Stomach smooth muscle (tissue), 2 donors: ENCODE results near the gene CHN1.

ENCODE experiments used
- H3K27ac ChIP-seq: one replicate; pipeline ENCODE4 v1.7.0; 2013; ENCODE audit warnings: mild to moderate bottlenecking, low read length, inconsistent platforms
- H3K27me3 ChIP-seq, 2 donors: one replicate each; pipeline ENCODE4 v1.7.0; 2013; ENCODE audit warnings: low read length in 2 of 2; ENCODE audit not compliant: insufficient read depth in 2 of 2, control insufficient read depth in 1 of 2
- H3K36me3 ChIP-seq, 2 donors: one replicate each; pipeline ENCODE4 v1.7.0; 2013; ENCODE audit warnings: low read length in 2 of 2; ENCODE audit not compliant: control insufficient read depth in 2 of 2, insufficient read depth in 2 of 2
- H3K4me1 ChIP-seq: one replicate; pipeline ENCODE4 v1.7.0; 2013; ENCODE audit warnings: low read length; ENCODE audit not compliant: control insufficient read depth, insufficient read depth
- H3K4me3 ChIP-seq, 2 donors: one replicate each; pipeline ENCODE4 v1.7.0; 2013; ENCODE audit warnings: low read length in 2 of 2
- H3K9ac ChIP-seq, 2 donors: one replicate each; pipeline ENCODE4 v1.7.0; 2013; ENCODE audit warnings: low read length in 2 of 2, mild to moderate bottlenecking in 1 of 2
- H3K9me3 ChIP-seq, 2 donors: one replicate each; pipeline ENCODE4 v1.7.0; 2013; ENCODE audit warnings: low read length in 2 of 2; ENCODE audit not compliant: control insufficient read depth in 2 of 2
- donor health status: healthy.
- donor health status: Pancreatic carcinoma.

CHN1 gene

DNA sequence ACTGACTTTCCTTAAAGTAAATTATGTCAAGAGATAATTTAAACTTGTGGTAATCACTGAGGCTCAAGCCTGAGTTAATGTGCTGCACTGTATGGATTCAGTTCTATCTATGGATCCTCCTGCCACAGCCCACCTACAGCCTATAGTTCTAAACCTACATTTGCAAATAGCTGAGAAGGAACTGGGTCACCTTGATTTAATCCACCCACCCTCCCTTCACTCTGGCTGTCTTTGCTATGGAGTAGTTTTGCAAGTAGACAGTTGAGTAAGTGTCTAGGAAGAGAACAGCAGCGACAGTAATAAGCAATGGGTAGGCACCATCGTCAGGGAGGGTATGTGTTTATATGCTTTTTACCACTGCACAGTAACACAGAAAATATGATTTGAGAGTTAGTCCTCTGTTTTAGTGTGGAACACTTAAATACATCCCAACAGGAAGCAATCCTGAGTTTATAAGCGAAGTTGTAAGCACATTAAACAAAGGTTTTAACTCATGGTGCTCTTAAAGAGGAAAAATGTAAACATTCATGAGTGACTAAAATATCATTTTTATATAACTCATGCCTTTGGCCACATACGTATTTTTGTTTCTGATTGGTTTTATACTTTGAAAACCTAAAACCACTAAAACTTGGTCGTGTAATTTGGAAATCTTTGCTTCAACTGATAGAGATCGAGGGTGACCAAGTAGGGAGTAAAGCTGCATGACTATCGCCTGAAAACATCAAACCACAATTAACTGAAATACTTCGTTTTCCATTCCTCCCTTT, 204.6 kb downstream of the CHN1 start:
- H3K9me3 ChIP-seq, result no peaks in the 10 kb centered on the region
- no peaks in the 10 kb centered on the region for H3K27me3 ChIP-seq
- H3K9ac ChIP-seq, result no peak overlapping the region
- no peaks in the 10 kb centered on the region for H3K4me1 ChIP-seq
- H3K27ac ChIP-seq, result no peak overlapping the region
- peaks cover 5 to 14% of the 10 kb centered on the region in 2 donors for H3K36me3 ChIP-seq
- no peak overlapping the region for H3K4me3 ChIP-seq

DNA sequence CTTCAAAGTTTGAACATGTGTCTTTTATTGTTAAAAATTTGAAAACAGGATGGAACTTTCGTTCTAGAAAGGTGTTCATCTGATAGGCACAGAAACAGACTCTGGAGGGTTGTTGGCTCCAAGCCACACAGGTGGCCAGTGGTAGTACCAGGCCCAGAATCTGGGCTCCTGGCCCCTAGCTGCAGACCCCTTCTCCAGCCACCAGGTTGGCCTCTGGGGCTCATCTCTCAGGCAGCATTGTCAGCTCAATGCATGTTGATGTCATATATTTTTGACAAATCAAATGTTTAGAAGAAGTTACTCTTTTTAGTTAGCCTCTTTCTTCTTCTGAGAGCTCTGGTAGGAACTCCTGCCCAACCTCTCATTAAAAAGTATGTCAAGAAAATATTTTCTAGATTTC, 206.4 kb downstream of the CHN1 start:
- no peaks in the 10 kb centered on the region for H3K4me1 ChIP-seq
- H3K4me3 ChIP-seq, result no peak overlapping the region
- no peak overlapping the region for H3K9ac ChIP-seq
- peaks cover 5 to 11% of the 10 kb centered on the region in 2 donors for H3K36me3 ChIP-seq
- no peaks in the 10 kb centered on the region for H3K27me3 ChIP-seq
- no peak overlapping the region for H3K27ac ChIP-seq
- H3K9me3 ChIP-seq, result no peaks in the 10 kb centered on the region

DNA sequence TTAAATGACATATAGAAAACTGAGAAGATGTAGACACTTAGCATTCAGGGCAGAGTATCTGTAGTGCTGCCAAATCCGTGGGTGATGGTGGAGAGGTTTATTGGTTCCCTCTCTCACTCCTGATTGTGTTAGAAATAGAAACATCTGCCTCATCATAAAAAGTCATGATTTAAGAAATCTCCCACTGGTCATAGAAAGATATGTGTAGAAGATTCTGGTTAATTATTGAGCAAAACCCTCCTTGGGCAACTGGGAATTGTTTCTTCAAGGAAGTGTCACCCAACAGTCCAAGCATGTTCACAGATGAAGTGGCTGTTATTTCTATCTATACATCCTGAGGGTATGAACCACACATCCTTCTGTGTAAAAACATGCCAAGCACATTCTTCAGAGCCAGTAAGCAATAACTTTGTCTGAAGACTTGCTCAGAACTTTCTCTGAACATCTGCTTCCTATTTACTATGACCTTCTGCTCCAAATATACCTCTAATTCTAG, 207.4 kb downstream of the CHN1 start:
- Histone ChIP-seq H3K36me3 (peaks cover 5 to 11% of the 10 kb centered on the region in 2 donors), H3K4me1 (no peaks in the 10 kb centered on the region), H3K27ac (no peak overlapping the region), H3K9me3 (no peaks in the 10 kb centered on the region), H3K9ac (no peak overlapping the region), H3K27me3 (no peaks in the 10 kb centered on the region), H3K4me3 (no peak overlapping the region)

DNA sequence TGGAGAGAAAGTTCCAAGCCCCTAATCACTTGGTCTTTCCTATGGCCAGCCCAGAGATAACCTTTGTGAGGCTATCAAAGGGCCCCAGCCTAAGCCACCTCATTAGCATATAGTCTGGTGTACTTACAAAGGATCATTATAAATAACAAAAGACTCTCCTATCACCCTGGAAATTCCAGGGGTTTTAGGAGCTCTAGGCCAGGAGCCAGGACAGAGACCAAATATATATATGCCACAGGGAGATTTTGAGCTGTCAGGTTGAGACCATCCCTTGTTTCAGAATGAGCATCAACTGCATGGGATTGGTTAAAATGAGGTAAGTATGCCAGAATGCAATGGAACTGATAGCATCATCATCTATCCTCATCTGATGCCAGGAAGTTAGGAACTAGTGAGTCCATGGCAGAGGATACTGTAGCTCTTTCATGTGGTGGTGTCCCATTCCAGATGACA, 208.8 kb downstream of the CHN1 start:
- Histone ChIP-seq H3K9ac (no peak overlapping the region), H3K27ac (no peak overlapping the region), H3K4me3 (no peak overlapping the region), H3K36me3 (peaks cover 5 to 11% of the 10 kb centered on the region in 2 donors), H3K27me3 (no peaks in the 10 kb centered on the region), H3K4me1 (no peaks in the 10 kb centered on the region), H3K9me3 (no peaks in the 10 kb centered on the region)

DNA sequence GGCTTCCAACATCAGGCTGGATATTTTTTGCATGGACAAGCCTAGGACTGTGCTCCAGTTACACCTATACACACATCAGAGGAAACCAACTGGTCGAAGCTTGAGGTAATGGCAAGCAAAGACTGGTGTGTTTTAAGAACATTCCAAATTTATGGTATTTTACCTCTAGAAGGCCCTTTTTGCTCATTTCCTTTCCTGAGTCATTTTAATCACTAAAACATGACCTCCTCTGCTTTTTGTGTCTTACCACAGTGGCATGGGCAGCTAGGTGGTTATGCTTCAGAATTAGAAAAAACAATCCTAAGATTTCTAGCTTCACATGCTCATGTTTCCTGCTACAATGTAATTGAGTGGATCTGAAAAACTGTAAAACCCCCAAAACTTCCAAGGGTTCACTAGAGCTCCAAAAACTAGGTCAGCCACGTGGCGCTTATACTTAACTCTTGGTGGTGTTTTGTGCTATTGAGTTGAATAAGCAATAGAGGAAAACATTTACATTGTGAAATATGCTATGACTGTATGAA, 210.3 kb downstream of the CHN1 start:
- Histone ChIP-seq H3K4me3 (no peak overlapping the region), H3K36me3 (peaks cover 4 to 5% of the 10 kb centered on the region in 2 donors), H3K4me1 (no peaks in the 10 kb centered on the region), H3K27ac (no peak overlapping the region), H3K9me3 (no peaks in the 10 kb centered on the region), H3K27me3 (no peaks in the 10 kb centered on the region), H3K9ac (no peak overlapping the region)

DNA sequence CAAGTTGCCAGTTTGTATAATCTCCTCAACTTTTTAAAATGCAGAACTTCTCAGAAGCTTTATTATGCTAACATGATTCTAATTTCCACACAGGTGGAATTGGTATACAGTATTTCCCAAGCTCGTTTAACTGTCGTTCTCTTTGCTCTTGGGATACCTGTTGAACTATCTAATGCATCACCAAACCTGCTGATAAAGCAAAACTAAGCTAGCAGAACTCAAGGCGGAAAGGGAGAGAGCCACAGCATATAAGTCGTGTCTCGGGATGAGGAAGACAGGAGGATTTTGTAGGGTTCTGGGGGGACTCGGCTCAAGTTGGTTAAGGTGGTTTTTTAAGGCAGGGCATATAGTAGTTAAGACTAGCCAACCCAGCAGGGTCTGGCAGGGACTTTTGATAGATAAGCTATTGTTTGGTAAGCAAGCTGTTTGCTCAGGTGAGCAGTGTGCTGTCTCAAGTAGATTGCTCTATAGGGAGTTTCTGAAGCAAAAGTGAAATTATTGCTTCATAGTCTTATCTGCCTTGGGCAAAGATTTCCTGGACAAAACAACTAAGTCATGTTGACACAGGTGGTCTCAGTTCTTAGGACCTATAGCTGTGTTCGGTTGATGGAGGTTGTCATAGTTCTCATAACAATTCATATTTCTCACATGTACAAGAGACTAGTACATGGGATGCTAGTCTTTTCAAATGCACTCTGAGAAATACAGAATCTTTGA, 212.7 kb downstream of the CHN1 start:
- Histone ChIP-seq H3K36me3 (no peaks in the 10 kb centered on the region), H3K4me1 (peaks cover 6% of the 10 kb centered on the region), H3K4me3 (no peak overlapping the region), H3K27ac (no peak overlapping the region), H3K9me3 (no peaks in the 10 kb centered on the region), H3K27me3 (no peaks in the 10 kb centered on the region), H3K9ac (no peak overlapping the region)

DNA sequence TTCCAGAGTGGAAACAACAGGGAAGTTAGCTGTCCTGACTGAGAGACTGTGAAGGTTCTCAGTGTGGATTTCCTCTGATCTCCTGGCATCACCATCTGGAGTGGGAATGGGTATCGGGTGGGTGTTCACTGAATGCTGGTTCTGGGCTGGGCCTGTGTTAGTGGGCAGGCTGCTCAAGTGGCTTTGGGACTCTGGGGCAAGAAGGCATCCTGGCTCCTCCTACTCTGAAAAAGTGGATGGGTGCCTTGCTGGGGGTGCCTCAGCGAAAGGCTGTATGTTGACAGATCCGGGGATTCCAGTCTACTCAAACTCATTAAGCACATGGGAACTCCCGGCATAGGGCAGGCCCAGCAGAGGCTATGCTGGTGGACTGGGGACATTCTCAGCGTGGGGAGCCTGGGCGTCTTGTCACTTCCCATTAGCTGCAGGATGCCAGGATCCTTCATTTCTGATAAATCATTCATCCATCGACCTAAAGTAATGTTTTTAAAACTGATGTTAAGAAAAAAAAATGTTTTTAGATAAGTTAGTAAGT, 213.4 kb downstream of the CHN1 start:
- Histone ChIP-seq H3K36me3 (no peaks in the 10 kb centered on the region), H3K27ac (no peak overlapping the region), H3K4me1 (peaks cover 7% of the 10 kb centered on the region), H3K27me3 (no peaks in the 10 kb centered on the region), H3K9ac (no peak overlapping the region), H3K9me3 (no peaks in the 10 kb centered on the region), H3K4me3 (no peak overlapping the region)

DNA sequence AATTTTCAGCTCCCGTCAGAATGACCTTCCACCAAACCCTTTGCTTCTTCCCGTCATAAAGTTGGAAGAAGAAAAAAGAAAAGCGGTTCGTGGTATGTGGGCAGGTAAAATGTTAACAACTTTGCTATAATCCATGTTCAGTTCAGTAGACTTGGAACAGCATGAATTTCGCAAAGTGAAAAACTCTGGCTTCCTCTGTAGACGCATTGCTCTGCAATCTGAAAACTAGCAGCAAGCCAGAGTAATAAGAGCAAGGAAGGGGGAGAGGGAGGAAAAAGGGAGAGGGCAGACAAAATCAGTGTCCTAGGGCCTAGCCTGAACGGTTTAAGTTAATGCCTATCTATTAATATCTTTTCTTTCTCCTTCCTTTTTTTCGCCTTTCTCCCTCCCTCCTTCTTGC, 214.2 kb downstream of the CHN1 start:
- Histone ChIP-seq H3K36me3 (no peaks in the 10 kb centered on the region), H3K27me3 (no peaks in the 10 kb centered on the region), H3K27ac (no peak overlapping the region), H3K4me3 (no peak overlapping the region), H3K4me1 (peaks cover 11% of the 10 kb centered on the region), H3K9ac (no peak overlapping the region), H3K9me3 (no peaks in the 10 kb centered on the region)

DNA sequence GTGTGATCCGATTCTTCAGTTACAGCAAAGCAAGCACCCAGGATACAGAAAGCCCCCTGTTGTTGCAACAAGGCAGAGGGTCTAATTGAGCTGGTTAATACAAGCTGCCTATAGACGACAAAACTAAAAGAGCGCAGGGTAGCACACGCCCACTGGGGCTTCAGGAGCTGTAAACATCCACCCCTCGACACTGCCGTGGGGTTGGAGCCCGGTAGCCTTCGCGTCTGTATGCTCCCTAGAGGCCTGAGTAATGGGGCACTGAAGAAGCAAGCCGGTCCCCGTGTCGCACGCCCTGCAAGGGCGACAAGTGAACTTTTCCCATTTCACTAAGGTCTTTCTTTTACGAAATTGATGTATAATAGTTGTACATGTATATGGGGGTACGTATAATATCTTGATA, 216.2 kb downstream of the CHN1 start:
- Histone ChIP-seq H3K9ac (no peak overlapping the region), H3K4me3 (no peak overlapping the region), H3K36me3 (no peaks in the 10 kb centered on the region), H3K27ac (no peak overlapping the region), H3K4me1 (peaks cover 12% of the 10 kb centered on the region), H3K27me3 (no peaks in the 10 kb centered on the region), H3K9me3 (no peaks in the 10 kb centered on the region)

DNA sequence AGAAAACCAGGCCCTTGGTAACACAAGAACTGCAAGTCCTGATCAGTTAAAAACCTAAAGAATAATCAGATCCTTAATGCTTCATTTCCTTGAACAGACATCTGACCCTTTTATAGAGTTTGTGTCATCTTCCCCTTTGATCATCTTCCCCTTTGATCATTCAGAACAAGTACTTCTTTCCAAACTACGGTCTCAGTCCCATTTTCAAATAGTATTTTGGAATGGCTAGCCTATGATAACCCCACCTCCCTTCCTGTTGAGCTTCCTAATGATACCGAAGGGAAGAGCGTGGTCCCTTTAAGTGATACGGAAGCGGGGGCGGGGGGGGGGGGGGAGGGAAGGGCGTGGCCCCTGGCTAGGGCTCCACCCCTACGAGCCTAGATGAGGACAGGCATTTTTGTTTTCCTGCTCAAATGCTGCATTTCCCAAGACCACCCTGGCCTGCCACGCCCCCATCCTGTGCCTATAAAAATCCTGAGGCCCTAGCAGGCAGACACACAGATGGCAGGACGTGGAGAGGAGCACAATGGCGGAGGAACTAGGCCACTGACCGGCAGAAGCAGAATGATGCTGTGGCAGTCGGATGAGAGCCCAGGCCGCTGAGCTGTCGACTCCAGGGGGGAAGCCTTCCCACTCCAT, 216.8 kb downstream of the CHN1 start:
- Histone ChIP-seq H3K36me3 (no peaks in the 10 kb centered on the region), H3K9ac (no peak overlapping the region), H3K9me3 (no peaks in the 10 kb centered on the region), H3K4me3 (no peak overlapping the region), H3K27me3 (no peaks in the 10 kb centered on the region), H3K4me1 (peaks cover 12% of the 10 kb centered on the region), H3K27ac (no peak overlapping the region)
